Naive thymus-derived CD4-positive, alpha-beta T cell (primary cell): Measurements from ENCODE around the gene PRLH. TPM values are rescaled to one million over a fixed set of nuclear protein-coding genes. Genes with fewer than 3 reads are reported as not detected.

ENCODE experiments used
- ATAC-seq: fragments of 150-1000 bp; cut with Tn5 transposase; 2 replicates; pipeline ENCODE4 v1.10.0; 2021; ENCODE audit warnings: mild to moderate bottlenecking, moderate library complexity
- CTCF ChIA-PET: fragments of 350-600 bp; sonication (Branson Sonifier 250); formaldehyde crosslinking; loops from one replicate; lab custom pipeline; 2021; ENCODE audit warnings: antibody characterized with exemption; lab: Charles Lee
- POLR2A ChIA-PET: fragments of 350-600 bp; sonication (Branson Sonifier 250); formaldehyde crosslinking; loops from one replicate; lab custom pipeline; 2021; ENCODE audit warnings: antibody characterized with exemption, inconsistent platforms; lab: Charles Lee
- DNase-seq, 9 donors: peaks; one replicate each; pipeline versions ENCODE4 v3.0.0 to v3.0.0-alpha.2; 2020 to 2022; ENCODE audit warnings: mixed read lengths in 1 of 9
- H3K27ac ChIP-seq: one replicate; pipeline ENCODE4 v1.7.0; 2013; ENCODE audit warnings: mild to moderate bottlenecking, low read depth, low read length, moderate library complexity
- H3K27me3 ChIP-seq, 2 donors: one replicate each; pipeline ENCODE4 v1.7.0; 2013; ENCODE audit warnings: low read length in 2 of 2, mild to moderate bottlenecking in 2 of 2, moderate library complexity in 2 of 2; ENCODE audit not compliant: control insufficient read depth in 2 of 2, insufficient read depth in 2 of 2
- H3K36me3 ChIP-seq, 3 experiments: 1 replicate in 2 of 3; 2 replicates in 1 of 3; pipeline ENCODE4 v1.7.0; 2013; ENCODE audit warnings: low read length in 3 of 3, mild to moderate bottlenecking in 3 of 3, moderate library complexity in 1 of 3; ENCODE audit not compliant: insufficient read depth in 3 of 3, control insufficient read depth in 2 of 3
- H3K4me1 ChIP-seq, 2 donors: one replicate each; pipeline ENCODE4 v1.7.0; 2013; ENCODE audit warnings: low read length in 2 of 2, mild to moderate bottlenecking in 2 of 2, moderate library complexity in 1 of 2; ENCODE audit not compliant: control insufficient read depth in 2 of 2, insufficient read depth in 2 of 2
- H3K4me3 ChIP-seq: 2 replicates; pipeline ENCODE4 v1.7.0; 2013; ENCODE audit warnings: mild to moderate bottlenecking, low read length
- H3K9me3 ChIP-seq, 3 experiments: 1 replicate in 2 of 3; 2 replicates in 1 of 3; pipeline ENCODE4 v1.7.0; 2013; ENCODE audit warnings: low read length in 3 of 3; ENCODE audit not compliant: control insufficient read depth in 2 of 3
- H3K27ac Mint-ChIP-seq, 9 donors: one replicate each; pipeline ENCODE4 v1.8.0; 2020 to 2022; ENCODE audit warnings: mixed read lengths in 9 of 9, mild to moderate bottlenecking in 8 of 9, moderate library complexity in 5 of 9, inconsistent platforms in 2 of 9
- H3K27me3 Mint-ChIP-seq, 5 donors: one replicate each; pipeline ENCODE4 v1.8.0; 2021 to 2022; ENCODE audit warnings: mixed read lengths in 5 of 5, mild to moderate bottlenecking in 1 of 5
- H3K36me3 Mint-ChIP-seq, 5 donors: one replicate each; pipeline ENCODE4 v1.8.0; 2020 to 2022; ENCODE audit warnings: mixed read lengths in 5 of 5, mild to moderate bottlenecking in 3 of 5, inconsistent platforms in 1 of 5
- H3K4me1 Mint-ChIP-seq, 7 donors: one replicate each; pipeline ENCODE4 v1.8.0; 2020 to 2022; ENCODE audit warnings: mixed read lengths in 7 of 7, mild to moderate bottlenecking in 3 of 7, inconsistent platforms in 1 of 7
- H3K4me3 Mint-ChIP-seq, 10 donors: one replicate each; pipeline ENCODE4 v1.8.0; 2020 to 2022; ENCODE audit warnings: mild to moderate bottlenecking in 10 of 10, mixed read lengths in 10 of 10, moderate library complexity in 6 of 10, inconsistent platforms in 2 of 10
- H3K9me3 Mint-ChIP-seq, 11 donors: one replicate each; pipeline ENCODE4 v1.8.0; 2020 to 2022; ENCODE audit warnings: mixed read lengths in 11 of 11, mild to moderate bottlenecking in 4 of 11, inconsistent platforms in 1 of 11, moderate library complexity in 1 of 11
- intact Hi-C, 2 donors: fragments of 100-400 bp; cut with micrococcal nuclease; formaldehyde crosslinking; loops; one replicate each; pipeline ENCODE4 v1.15.1; 2023
- polyA plus RNA-seq, 2 donors: library from polyadenylated mRNA; unstranded; fragments of 300-500 nt; fragmentation: Illumina TruSeq; gene quantifications; one replicate each; pipeline ENCODE4 v1.2.3, GENCODE V29; 2021
- total RNA-seq, 6 experiments: library from RNA in 5 of 6; stranded (reverse) in 5 of 6; gene quantifications; 1 replicate in 5 of 6; 2 replicates in 1 of 6; pipeline ENCODE4 v1.2.3 and lab custom pipeline; 2021 to 2026

The PRLH gene
- total and polyA plus RNA-seq, 7 experiments from 2014 or later: not detected

GRCh38 chr2:237563816-237564215, 2.6 kb upstream of the PRLH start:
- ChIA-PET CTCF (no interaction called here), POLR2A (no interaction called here)
- Histone ChIP-seq H3K4me3 (no peak overlapping the region), H3K36me3 (no peaks in the 10 kb centered on the region), H3K27me3 (no peaks in the 10 kb centered on the region), H3K27ac (no peak overlapping the region), H3K4me1 (no peaks in the 10 kb centered on the region), H3K9me3 (no peaks in the 10 kb centered on the region)
- DNase-seq (no peak), ATAC-seq (no peak)
- H3K36me3 Mint-ChIP-seq: no peaks in the 10 kb centered on the region
- no peak overlapping the region for H3K27ac Mint-ChIP-seq
- no peak overlapping the region for H3K4me3 Mint-ChIP-seq
- no peaks in the 10 kb centered on the region for H3K4me1 Mint-ChIP-seq
- H3K27me3 Mint-ChIP-seq: peaks cover 0 to 4% (median 0%) of the 10 kb centered on the region in 5 donors
- peaks cover 0 to 2% (median 0%) of the 10 kb centered on the region in 11 donors for H3K9me3 Mint-ChIP-seq
- intact Hi-C loops: no loop called here

GRCh38 chr2:237564526-237565131, 1.7 kb upstream of the PRLH start:
- no peak overlapping the region for H3K4me3 Mint-ChIP-seq
- intact Hi-C loops: no loop called here
- ATAC-seq (no peak), DNase-seq (no peak)
- peaks cover 0 to 4% (median 0%) of the 10 kb centered on the region in 5 donors for H3K27me3 Mint-ChIP-seq
- no peaks in the 10 kb centered on the region for H3K36me3 Mint-ChIP-seq
- Histone ChIP-seq H3K4me1 (no peaks in the 10 kb centered on the region), H3K36me3 (no peaks in the 10 kb centered on the region), H3K9me3 (no peaks in the 10 kb centered on the region), H3K27ac (no peak overlapping the region), H3K27me3 (no peaks in the 10 kb centered on the region), H3K4me3 (no peak overlapping the region)
- POLR2A ChIA-PET: no interaction called here
- H3K9me3 Mint-ChIP-seq: peaks cover 0 to 2% (median 0%) of the 10 kb centered on the region in 11 donors
- CTCF ChIA-PET: no interaction called here
- no peak overlapping the region for H3K27ac Mint-ChIP-seq
- no peaks in the 10 kb centered on the region for H3K4me1 Mint-ChIP-seq

- no peaks in the 10 kb centered on the region for H3K4me1 ChIP-seq
- ChIA-PET CTCF (no interaction called here), POLR2A (no interaction called here)
- H3K4me3 ChIP-seq: no peak overlapping the region
- Mint-ChIP-seq H3K9me3 (peaks cover 0 to 2% (median 0%) of the 10 kb centered on the region in 11 donors), H3K4me1 (no peaks in the 10 kb centered on the region), H3K27ac (no peak overlapping the region), H3K36me3 (no peaks in the 10 kb centered on the region), H3K27me3 (peaks cover 0 to 4% (median 0%) of the 10 kb centered on the region in 5 donors), H3K4me3 (no peak overlapping the region)
- DNase-seq (no peak), ATAC-seq (peak; percentile 13)
- no peaks in the 10 kb centered on the region for H3K27me3 ChIP-seq
- no peaks in the 10 kb centered on the region for H3K36me3 ChIP-seq
- no peak overlapping the region for H3K27ac ChIP-seq
- intact Hi-C loops: no loop called here
- H3K9me3 ChIP-seq: no peaks in the 10 kb centered on the region
Measured at GRCh38 chr2:237565974-237566373, 400 bp upstream of the PRLH start.

- H3K36me3 ChIP-seq: no peaks in the 10 kb centered on the region
- DNase-seq (no peak), ATAC-seq (no peak)
- H3K4me3 Mint-ChIP-seq: no peak overlapping the region
- peak overlapping the region in 1 of 9 donors; percentile 66 for H3K27ac Mint-ChIP-seq
- no peaks in the 10 kb centered on the region for H3K36me3 Mint-ChIP-seq
- H3K4me1 Mint-ChIP-seq: peaks cover 0 to 7% (median 5%) of the 10 kb centered on the region in 7 donors
- no peaks in the 10 kb centered on the region for H3K27me3 ChIP-seq
- H3K4me1 ChIP-seq: no peaks in the 10 kb centered on the region
- peaks cover 0 to 4% (median 0%) of the 10 kb centered on the region in 5 donors for H3K27me3 Mint-ChIP-seq
- no peaks in the 10 kb centered on the region for H3K9me3 ChIP-seq
- ChIA-PET CTCF (no interaction called here), POLR2A (no interaction called here)
- H3K27ac ChIP-seq: no peak overlapping the region
- no peak overlapping the region for H3K4me3 ChIP-seq
- intact Hi-C loops: no loop called here
- peaks cover 0 to 2% (median 0%) of the 10 kb centered on the region in 11 donors for H3K9me3 Mint-ChIP-seq
Measured at GRCh38 chr2:237567276-237568029, 1.1 kb downstream of the PRLH start.

GRCh38 chr2:237568121-237568660, 1.8 kb downstream of the PRLH start:
- intact Hi-C loops: no loop called here
- Histone ChIP-seq H3K36me3 (no peaks in the 10 kb centered on the region), H3K9me3 (no peaks in the 10 kb centered on the region), H3K4me1 (no peaks in the 10 kb centered on the region), H3K27ac (no peak overlapping the region), H3K27me3 (no peaks in the 10 kb centered on the region), H3K4me3 (no peak overlapping the region)
- Mint-ChIP-seq H3K9me3 (peaks cover 0 to 2% (median 0%) of the 10 kb centered on the region in 11 donors), H3K4me3 (no peak overlapping the region), H3K27me3 (peaks cover 0 to 4% (median 0%) of the 10 kb centered on the region in 5 donors), H3K27ac (no peak overlapping the region), H3K4me1 (peaks cover 0 to 7% (median 5%) of the 10 kb centered on the region in 7 donors), H3K36me3 (no peaks in the 10 kb centered on the region)
- ChIA-PET POLR2A (no interaction called here), CTCF (no interaction called here)
- ATAC-seq: no peak
- DNase-seq: no peak

GRCh38 chr2:237569041-237569440, 2.7 kb downstream of the PRLH start:
- DNase-seq: no peak
- no peak overlapping the region for H3K4me3 ChIP-seq
- Mint-ChIP-seq H3K9me3 (peaks cover 0 to 2% (median 0%) of the 10 kb centered on the region in 11 donors), H3K4me1 (peaks cover 0 to 7% (median 5%) of the 10 kb centered on the region in 7 donors), H3K36me3 (no peaks in the 10 kb centered on the region), H3K27ac (peak overlapping the region in 1 of 9 donors; percentile 19), H3K4me3 (no peak overlapping the region), H3K27me3 (peaks cover 0 to 3% (median 0%) of the 10 kb centered on the region in 5 donors)
- H3K4me1 ChIP-seq: no peaks in the 10 kb centered on the region
- ChIA-PET CTCF (no interaction called here), POLR2A (no interaction called here)
- H3K36me3 ChIP-seq: no peaks in the 10 kb centered on the region
- ATAC-seq: no peak
- intact Hi-C loops: no loop called here
- no peaks in the 10 kb centered on the region for H3K27me3 ChIP-seq
- no peak overlapping the region for H3K27ac ChIP-seq
- H3K9me3 ChIP-seq: no peaks in the 10 kb centered on the region
